K562 (cell line): ENCODE measurements around the gene SORCS1. TPM values are rescaled to one million over a fixed set of nuclear protein-coding genes. Genes with fewer than 3 reads are reported as not detected.

Experiments used
- ATAC-seq: fragments of 200-7000 bp; cut with Tn5 transposase; 3 replicates; pipeline ENCODE4 v1.9.1; 2020; ENCODE audit warnings: moderate library complexity
- BruUV-seq: library from RNA; stranded (reverse); fragments of 400-500 nt; replicated peaks from 2 replicates; lab custom pipeline; 2021; lab: Mats Ljungman, UMichigan
- CTCF ChIA-PET: fragments of 300-600 bp; formaldehyde crosslinking; extraction: SDS; loops from one replicate; lab custom pipeline; 2021; ENCODE audit warnings: low intra/inter-chr PET ratio; lab: Yijun Ruan, JAX
- POLR2A ChIA-PET: fragments of 300-600, 350-650 bp; sonication (Branson Sonifier 250); formaldehyde crosslinking; extraction: SDS; loops from one replicate; lab custom pipeline; 2021; ENCODE audit warnings: antibody characterized with exemption, inconsistent platforms; lab: Yijun Ruan, JAX
- DNase-seq, 4 experiments: peaks; one replicate each; pipeline versions ENCODE4 v3.0.0 to v3.0.0-alpha.2; 2011 to 2018; ENCODE audit warnings: low spot score in 3 of 4, mixed read lengths in 3 of 4; ENCODE audit errors: extremely low read depth in 1 of 4
- FAIRE-seq: peaks from 2 replicates; lab custom pipeline; 2011; peaks lifted over from hg19 to GRCh38; lab: Jason Lieb, UNC
- H2AFZ ChIP-seq: 2 replicates; pipeline ENCODE4 v1.6.0; 2011; ENCODE audit warnings: low read depth, low read length, control low read depth, inconsistent platforms
- H3K27ac ChIP-seq: fragments of 200-600 bp; 3 replicates; pipeline ENCODE4 v1.8.0; 2011; ENCODE audit warnings: low read depth, mild to moderate bottlenecking, control low read depth, inconsistent platforms, low read length, moderate library complexity, mixed read lengths; ENCODE audit errors: extremely low read depth
- H3K27me3 ChIP-seq, 2 experiments: fragments of 300-600 bp in 1 of 2; 2 replicates in 1 of 2; 3 replicates in 1 of 2; pipeline versions ENCODE4 v1.6.0 to v1.8.0; 2011; ENCODE audit warnings: inconsistent platforms in 2 of 2, low read length in 2 of 2, mild to moderate bottlenecking in 1 of 2, mixed read lengths in 1 of 2, moderate library complexity in 1 of 2; ENCODE audit not compliant: control insufficient read depth in 2 of 2, insufficient read depth in 2 of 2
- H3K36me3 ChIP-seq: fragments of 300-600 bp; 3 replicates; pipeline ENCODE4 v1.8.0; 2011; ENCODE audit warnings: mild to moderate bottlenecking, low read length, inconsistent platforms; ENCODE audit not compliant: control insufficient read depth, insufficient read depth
- H3K4me1 ChIP-seq, 2 experiments: fragments of 200-600 bp in 1 of 2; replicated peaks in 1 of 2; 2 replicates in 1 of 2; 3 replicates in 1 of 2; pipeline versions ENCODE4 v1.5.1 to v1.8.0; 2011; ENCODE audit warnings: inconsistent platforms in 2 of 2, low read length in 2 of 2, mild to moderate bottlenecking in 1 of 2, mixed read lengths in 1 of 2, moderate library complexity in 1 of 2; ENCODE audit not compliant: control insufficient read depth in 2 of 2, insufficient read depth in 2 of 2
- H3K4me2 ChIP-seq: 2 replicates; pipeline ENCODE4 v1.6.1; 2011; ENCODE audit warnings: low read length, control low read depth, inconsistent platforms, mixed read lengths; ENCODE audit not compliant: insufficient read depth
- H3K4me3 ChIP-seq: fragments of 200-600 bp; sonication (generic), shearing (Covaris generic); 2 replicates; pipeline ENCODE4 v1.5.1; 2016; ENCODE audit warnings: control low read depth, inconsistent platforms
- H3K79me2 ChIP-seq: fragments of 200-600 bp; 3 replicates; pipeline ENCODE4 v1.8.0; 2011; ENCODE audit warnings: low read length, inconsistent platforms; ENCODE audit not compliant: control insufficient read depth, insufficient read depth
- H3K9ac ChIP-seq, 2 experiments: 2 replicates each; pipeline versions ENCODE4 v1.6.0 to v1.6.1; 2011; ENCODE audit warnings: low read depth in 2 of 2, low read length in 2 of 2, control low read depth in 1 of 2, inconsistent platforms in 1 of 2, mild to moderate bottlenecking in 1 of 2, mixed read lengths in 1 of 2; ENCODE audit not compliant: insufficient read depth in 1 of 2
- H3K9me1 ChIP-seq: one replicate; pipeline ENCODE4 v1.6.0; 2011; ENCODE audit warnings: inconsistent platforms, mild to moderate bottlenecking, low read length, moderate library complexity; ENCODE audit not compliant: control insufficient read depth, insufficient read depth
- H3K9me3 ChIP-seq: replicated peaks from 2 replicates; pipeline ENCODE4 v1.5.1; 2011; ENCODE audit warnings: low read depth, low read length, inconsistent platforms; ENCODE audit not compliant: control insufficient read depth, insufficient read depth
- H4K20me1 ChIP-seq: replicated peaks from 2 replicates; pipeline ENCODE4 v1.6.1; 2011; ENCODE audit warnings: low read length, inconsistent platforms, mixed read lengths; ENCODE audit not compliant: control insufficient read depth, insufficient read depth
- ARID3A ChIP-seq: IDR thresholded peaks from 2 replicates; pipeline ENCODE4 v1.6.1; 2012; ENCODE audit warnings: low read depth, low read length, improper control_type of control experiment, borderline replicate concordance
- C11orf30 ChIP-seq: fragments of 450-650 bp; IDR thresholded peaks from 2 replicates; pipeline ENCODE4 v1.6.1; 2016; ENCODE audit warnings: low read depth, mild to moderate bottlenecking
- FUS ChIP-seq: fragments of 200-400 bp; formaldehyde crosslinking; optimal IDR thresholded peaks from 2 replicates; pipeline ENCODE3; 2017; ENCODE audit warnings: low read depth, low read length
- MAFG ChIP-seq: fragments of 450-650 bp; conservative IDR thresholded peaks from 2 replicates; pipeline ENCODE4 v1.6.1; 2016; ENCODE audit warnings: missing genetic modification characterization, missing compliant biosample characterization
- ZBED1 ChIP-seq: IDR thresholded peaks from 2 replicates; pipeline ENCODE4 v1.6.1; 2014
- WGBS: fragments of 100-300 bp; shearing (Covaris generic); methylation state at CpG from one replicate; pipeline ENCODE4 v1.1.6; 2016; ENCODE audit warnings: low coverage, mixed read lengths; ENCODE audit not compliant: insufficient coverage; ENCODE audit errors: missing lambda C conversion rate; 5-methylcytosine and 5-hydroxymethylcytosine counted together
- in situ Hi-C: fragments of 300-500 bp; cut with MboI; formaldehyde crosslinking; loops from 4 replicates; pipeline ENCODE4 v1.15.0; 2018; ENCODE audit warnings: inconsistent platforms, mixed read lengths
- intact Hi-C: fragments of 100-400 bp; cut with micrococcal nuclease; formaldehyde crosslinking; loops from 2 replicates; pipeline ENCODE4 v1.14.2; 2022
- polyA plus RNA-seq, 8 experiments: library from polyadenylated mRNA; depleted of rRNA in 4 of 8; stranded (reverse) in 5 of 8; unstranded in 3 of 8; fragments of >200 nt; fragmentation: Nextera tagmentation in 2 of 8; fragmentation: Illumina TruSeq in 1 of 8; extraction: Ambion mirVana in 2 of 8; extraction: Trizol in 1 of 8; gene quantifications; 2 replicates each; pipeline versions ENCODE4 v1.2.1 to v1.2.3, GENCODE V29; 2011 to 2014; ENCODE audit warnings: inconsistent platforms in 1 of 8, missing spikeins in 1 of 8
- total RNA-seq, 7 experiments: library from RNA; depleted of rRNA in 6 of 7; stranded (reverse); fragments of >200 nt in 6 of 7; fragmentation: Illumina TruSeq in 2 of 7; extraction: Trizol in 2 of 7; gene quantifications; 2 replicates each; pipeline versions ENCODE4 v1.2.1 to v1.2.3, GENCODE V29; 2011 to 2021; ENCODE audit warnings: low replicate concordance in 1 of 7
- TF ChIP-seq, protein P1 (sequence below): sonication (generic); formaldehyde crosslinking; IDR thresholded peaks from 2 replicates; pipeline ENCODE4 v1.8.0; 2022; ENCODE audit warnings: mild to moderate bottlenecking, low read depth, missing genetic modification reagents
- TF ChIP-seq, protein P2 (sequence below), 3 experiments: IDR thresholded peaks in 2 of 3; conservative IDR thresholded peaks in 1 of 3; 2 replicates each; pipeline ENCODE4 v1.5.1; 2011 to 2012; ENCODE audit warnings: low read length in 3 of 3, mild to moderate bottlenecking in 3 of 3, control low read depth in 2 of 3, improper control_type of control experiment in 1 of 3, inconsistent platforms in 1 of 3, low read depth in 1 of 3, mixed read lengths in 1 of 3, moderate library complexity in 1 of 3; ENCODE audit not compliant: insufficient read depth in 2 of 3

Gene SORCS1
- total and polyA plus RNA-seq, 9 of the 15 experiments (the other 6 are each of a cell fraction or from before 2014, with no cell fraction given) = 1.5 to 3.9 (median 2.7) TPM

- Histone ChIP-seq H4K20me1 (no peaks in the 10 kb centered on the region), H2AFZ (no peak overlapping the region), H3K9ac (no peak overlapping the region), H3K79me2 (0 out of 3 replicates have a peak, but pooled peaks cover 3% of the 10 kb centered on the region), H3K27me3 (no peaks in the 10 kb centered on the region), H3K9me1 (no peaks in the 10 kb centered on the region), H3K4me3 (no peak overlapping the region), H3K36me3 (no peaks in the 10 kb centered on the region), H3K9me3 (no peaks in the 10 kb centered on the region), H3K4me1 (peaks cover 4 to 12% of the 10 kb centered on the region in 2 experiments; a peak in 2 of 5 replicates), H3K27ac (no peak overlapping the region), H3K4me2 (no peak overlapping the region)
- FAIRE-seq (no peak), DNase-seq (no peak), ATAC-seq (no peak)
- in situ Hi-C loops = no loop called here
- no TSS peak for BruUV-seq
- WGBS = 91% methylated on average over 3 of the region's 3 CpGs
- intact Hi-C loops = loop anchor here (1.0 kb wide), 1 partner anchor 149 kb away; no protein-coding TSS in a partner anchor
- TF ChIP-seq MAFG (tag) (0 out of 2 replicates have a peak, but pooled peaks have one; percentile 32), FUS (no peak), C11orf30 (peak; percentile 38; the same call in 1 of the 2 replicates)
- ChIA-PET POLR2A (interaction anchor here (1.7 kb wide), 1 partner anchor 11 kb away, joined by 5 read pairs; no protein-coding TSS in a partner anchor), CTCF (no interaction called here)
Measured at GRCh38 chr10:107011992-107012391, 152.5 kb downstream of the SORCS1 start.

DNA sequence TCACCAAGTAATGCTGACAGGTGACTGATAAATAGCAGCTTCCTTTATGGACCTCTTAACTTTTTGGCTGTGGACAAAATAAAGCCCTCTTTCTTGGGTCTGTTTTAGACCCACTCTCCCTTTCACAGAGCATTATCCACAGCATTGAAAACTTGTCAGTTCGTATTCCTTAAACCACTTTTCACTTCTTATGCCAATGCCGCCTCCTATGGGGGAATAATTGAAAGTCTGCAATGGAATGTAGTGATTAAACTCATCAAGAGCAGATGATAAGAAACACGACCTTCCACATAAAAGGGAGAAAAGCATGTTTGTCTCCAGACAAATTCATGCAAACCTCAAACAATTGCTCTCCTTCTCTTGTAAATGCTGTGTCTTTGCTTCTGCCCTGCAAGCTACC is 153.4 kb downstream of the SORCS1 start:
- Histone ChIP-seq H3K4me3 (no peak overlapping the region), H3K27ac (no peak overlapping the region), H3K9ac (no peak overlapping the region), H3K4me1 (peaks cover 4 to 12% of the 10 kb centered on the region in 2 experiments; a peak in 2 of 5 replicates), H3K36me3 (no peaks in the 10 kb centered on the region), H3K79me2 (0 out of 3 replicates have a peak, but pooled peaks cover 3% of the 10 kb centered on the region), H3K4me2 (no peak overlapping the region), H2AFZ (no peak overlapping the region), H3K9me1 (no peaks in the 10 kb centered on the region), H3K9me3 (no peaks in the 10 kb centered on the region), H4K20me1 (no peaks in the 10 kb centered on the region), H3K27me3 (no peaks in the 10 kb centered on the region)
- no peak for DNase-seq
- BruUV-seq = no TSS peak
- in situ Hi-C loops = no loop called here
- ChIA-PET CTCF (no interaction called here), POLR2A (interaction anchor here (1.7 kb wide), 1 partner anchor 12 kb away, joined by 5 read pairs; no protein-coding TSS in a partner anchor)
- WGBS = 55% methylated on average over 3 of the region's 3 CpGs
- no peak for ATAC-seq
- TF ChIP-seq ARID3A = 0 out of 2 replicates have a peak, but pooled peaks have one; percentile 13
- TF ChIP-seq, protein P1, sequence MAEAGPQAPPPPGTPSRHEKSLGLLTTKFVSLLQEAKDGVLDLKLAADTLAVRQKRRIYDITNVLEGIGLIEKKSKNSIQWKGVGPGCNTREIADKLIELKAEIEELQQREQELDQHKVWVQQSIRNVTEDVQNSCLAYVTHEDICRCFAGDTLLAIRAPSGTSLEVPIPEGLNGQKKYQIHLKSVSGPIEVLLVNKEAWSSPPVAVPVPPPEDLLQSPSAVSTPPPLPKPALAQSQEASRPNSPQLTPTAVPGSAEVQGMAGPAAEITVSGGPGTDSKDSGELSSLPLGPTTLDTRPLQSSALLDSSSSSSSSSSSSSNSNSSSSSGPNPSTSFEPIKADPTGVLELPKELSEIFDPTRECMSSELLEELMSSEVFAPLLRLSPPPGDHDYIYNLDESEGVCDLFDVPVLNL (CRISPR knock-in tag) = no peak
- TF ChIP-seq ZBED1 = no peak
- TF ChIP-seq, protein P2, sequence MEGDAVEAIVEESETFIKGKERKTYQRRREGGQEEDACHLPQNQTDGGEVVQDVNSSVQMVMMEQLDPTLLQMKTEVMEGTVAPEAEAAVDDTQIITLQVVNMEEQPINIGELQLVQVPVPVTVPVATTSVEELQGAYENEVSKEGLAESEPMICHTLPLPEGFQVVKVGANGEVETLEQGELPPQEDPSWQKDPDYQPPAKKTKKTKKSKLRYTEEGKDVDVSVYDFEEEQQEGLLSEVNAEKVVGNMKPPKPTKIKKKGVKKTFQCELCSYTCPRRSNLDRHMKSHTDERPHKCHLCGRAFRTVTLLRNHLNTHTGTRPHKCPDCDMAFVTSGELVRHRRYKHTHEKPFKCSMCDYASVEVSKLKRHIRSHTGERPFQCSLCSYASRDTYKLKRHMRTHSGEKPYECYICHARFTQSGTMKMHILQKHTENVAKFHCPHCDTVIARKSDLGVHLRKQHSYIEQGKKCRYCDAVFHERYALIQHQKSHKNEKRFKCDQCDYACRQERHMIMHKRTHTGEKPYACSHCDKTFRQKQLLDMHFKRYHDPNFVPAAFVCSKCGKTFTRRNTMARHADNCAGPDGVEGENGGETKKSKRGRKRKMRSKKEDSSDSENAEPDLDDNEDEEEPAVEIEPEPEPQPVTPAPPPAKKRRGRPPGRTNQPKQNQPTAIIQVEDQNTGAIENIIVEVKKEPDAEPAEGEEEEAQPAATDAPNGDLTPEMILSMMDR (IDR thresholded peaks at IDR 0.05 in 2 of 3, conservative IDR thresholded peaks at IDR 0.05 in 1 of 3; ENCODE audit: insufficient read depth in 2 of 3, low read depth in 1 of 3, low read length in 3 of 3) = peak in 2 of 3 experiments; percentile 12 to 18; a peak in 2 of 6 replicates
- no peak for FAIRE-seq
- intact Hi-C loops = loop anchor here (1.0 kb wide), 1 partner anchor 148 kb away; no protein-coding TSS in a partner anchor
